HepG2 (cell line): Measurements from ENCODE around the gene KLF9. TPM values are rescaled to one million over a fixed set of nuclear protein-coding genes. Genes with fewer than 3 reads are reported as not detected.

Experiments used
- ARNT2 ChIP-seq: sonication (generic); formaldehyde crosslinking; IDR thresholded peaks from 2 replicates; pipeline ENCODE4 v1.8.0; 2022; ENCODE audit warnings: mild to moderate bottlenecking, low read depth, missing genetic modification reagents, moderate library complexity
- ATF2 ChIP-seq: sonication (generic); formaldehyde crosslinking; IDR thresholded peaks from 2 replicates; pipeline ENCODE4 v1.4.0; 2020; ENCODE audit warnings: missing genetic modification reagents
- ATM ChIP-seq: fragments of 450-650 bp; IDR thresholded peaks from 2 replicates; pipeline ENCODE4 v1.7.1; 2017; ENCODE audit warnings: mild to moderate bottlenecking, borderline replicate concordance
- EED ChIP-seq: sonication (generic); formaldehyde crosslinking; IDR thresholded peaks from 2 replicates; pipeline ENCODE4 v1.5.0; 2020; ENCODE audit warnings: mild to moderate bottlenecking, missing genetic modification reagents
- ELF4 ChIP-seq: sonication (generic); formaldehyde crosslinking; IDR thresholded peaks from 2 replicates; pipeline ENCODE4 v1.5.0; 2020; ENCODE audit warnings: missing genetic modification reagents, mild to moderate bottlenecking, moderate library complexity, borderline replicate concordance
- ETV5 ChIP-seq: IDR thresholded peaks from 2 replicates; pipeline ENCODE4 v1.6.1; 2018; ENCODE audit warnings: missing biosample characterization, missing genetic modification reagents, inconsistent platforms, borderline replicate concordance
- FOXM1 ChIP-seq: sonication (generic); formaldehyde crosslinking; IDR thresholded peaks from 2 replicates; pipeline ENCODE4 v1.5.0; 2020; ENCODE audit warnings: missing genetic modification reagents
- IKZF1 ChIP-seq: fragments of 450-650 bp; IDR thresholded peaks from 2 replicates; pipeline ENCODE4 v1.7.1; 2016
- MED13 ChIP-seq: sonication (generic); formaldehyde crosslinking; IDR thresholded peaks from 2 replicates; pipeline ENCODE4 v1.5.0; 2020; ENCODE audit warnings: missing genetic modification reagents
- PATZ1 ChIP-seq: sonication (generic); formaldehyde crosslinking; IDR thresholded peaks from 2 replicates; pipeline ENCODE4 v1.4.0; 2020; ENCODE audit warnings: missing genetic modification reagents
- PBX3 ChIP-seq: sonication (generic); formaldehyde crosslinking; IDR thresholded peaks from 2 replicates; pipeline ENCODE4 v1.8.1; 2023; ENCODE audit warnings: missing genetic modification reagents, inconsistent platforms, borderline replicate concordance
- RAD21 ChIP-seq: fragments of 450-650 bp; formaldehyde crosslinking; IDR thresholded peaks from 2 replicates; pipeline ENCODE4 v1.5.0; 2020; ENCODE audit warnings: mild to moderate bottlenecking
- SALL2 ChIP-seq: sonication (generic); formaldehyde crosslinking; IDR thresholded peaks from 2 replicates; pipeline ENCODE4 v1.8.1; 2023; ENCODE audit warnings: mild to moderate bottlenecking, missing genetic modification reagents, inconsistent platforms
- TCF7 ChIP-seq: sonication (generic); IDR thresholded peaks from 2 replicates; pipeline ENCODE4 v1.6.1; 2016; ENCODE audit warnings: antibody characterized with exemption, low read depth
- TFDP2 ChIP-seq: sonication (generic); formaldehyde crosslinking; IDR thresholded peaks from 2 replicates; pipeline ENCODE4 v1.4.0; 2020; ENCODE audit warnings: missing genetic modification reagents
- ZBTB21 ChIP-seq: sonication (generic); formaldehyde crosslinking; IDR thresholded peaks from 2 replicates; pipeline ENCODE4 v1.4.0; 2020; ENCODE audit warnings: missing genetic modification reagents
- ZBTB37 ChIP-seq: sonication (generic); formaldehyde crosslinking; IDR thresholded peaks from 2 replicates; pipeline ENCODE4 v1.4.0; 2020; ENCODE audit warnings: mild to moderate bottlenecking, missing genetic modification reagents
- ZFP37 ChIP-seq: sonication (generic); formaldehyde crosslinking; IDR thresholded peaks from 2 replicates; pipeline ENCODE4 v1.4.0; 2020; ENCODE audit warnings: missing genetic modification reagents, borderline replicate concordance
- ZFYVE20 ChIP-seq: sonication (generic); formaldehyde crosslinking; IDR thresholded peaks from 2 replicates; pipeline ENCODE4 v1.8.0; 2023; ENCODE audit warnings: low read depth, mild to moderate bottlenecking, moderate library complexity, missing genetic modification reagents, borderline replicate concordance
- ZNF225 ChIP-seq: sonication (generic); formaldehyde crosslinking; IDR thresholded peaks from 2 replicates; pipeline ENCODE4 v1.4.0; 2020; ENCODE audit warnings: mild to moderate bottlenecking, missing genetic modification reagents
- ZNF510 ChIP-seq: sonication (generic); formaldehyde crosslinking; IDR thresholded peaks from 2 replicates; pipeline ENCODE4 v1.4.0; 2020; ENCODE audit warnings: low read depth, mild to moderate bottlenecking, missing genetic modification reagents
- ZNF75D ChIP-seq: sonication (generic); formaldehyde crosslinking; IDR thresholded peaks from 2 replicates; pipeline ENCODE4 v1.8.1; 2023; ENCODE audit warnings: missing genetic modification reagents, mild to moderate bottlenecking, borderline replicate concordance
- ZNF788 ChIP-seq: sonication (generic); formaldehyde crosslinking; IDR thresholded peaks from 2 replicates; pipeline ENCODE4 v1.5.0; 2020; ENCODE audit warnings: mild to moderate bottlenecking, missing genetic modification reagents, borderline replicate concordance
- polyA plus RNA-seq, 8 experiments: library from polyadenylated mRNA; depleted of rRNA in 3 of 8; stranded (reverse) in 7 of 8; unstranded in 1 of 8; fragments of >200 nt; fragmentation: Illumina TruSeq in 4 of 8; extraction: Trizol in 4 of 8; gene quantifications; 2 replicates each; pipeline versions ENCODE4 v1.2.1 to v1.2.3, GENCODE V29; 2011 to 2016; ENCODE audit warnings: low read depth in 4 of 8, missing spikeins in 1 of 8, mixed read lengths in 1 of 8; ENCODE audit not compliant: insufficient read depth in 1 of 8
- total RNA-seq, 5 experiments: library from RNA; depleted of rRNA; stranded (reverse); fragments of >200 nt; fragmentation: Illumina TruSeq; extraction: Trizol; gene quantifications; 2 replicates each; pipeline ENCODE4 v1.2.3, GENCODE V29; 2016; ENCODE audit warnings: low read depth in 1 of 5

The KLF9 gene
- total and polyA plus RNA-seq, 2 of the 13 experiments (the other 11 are each of a cell fraction or from before 2014, with no cell fraction given), result 5.7 to 7.2 TPM

- TF ChIP-seq ZBTB21 (CRISPR knock-in tag) (peak; percentile 16; the same call in 1 of the 2 replicates), ZFP37 (CRISPR knock-in tag) (no peak), ZNF75D (CRISPR knock-in tag) (no peak), IKZF1 (no peak), ZNF788 (CRISPR knock-in tag) (no peak), EED (CRISPR knock-in tag) (no peak), FOXM1 (CRISPR knock-in tag) (no peak), PBX3 (CRISPR knock-in tag) (no peak), TFDP2 (peak; percentile 86), ELF4 (CRISPR knock-in tag) (no peak), ETV5 (CRISPR knock-in tag) (peak; percentile 76; the same call in 1 of the 2 replicates), PATZ1 (CRISPR knock-in tag) (peak; percentile 72), TCF7 (peak; percentile 59; the same call in 1 of the 2 replicates), ATF2 (CRISPR knock-in tag) (no peak), ZNF225 (CRISPR knock-in tag) (no peak), ZFYVE20 (CRISPR knock-in tag) (no peak), MED13 (no peak), ARNT2 (peak; percentile 23; the same call in 1 of the 2 replicates), SALL2 (CRISPR knock-in tag) (no peak), ZNF510 (no peak), RAD21 (CRISPR knock-in tag) (peak; percentile 19; the same call in 1 of the 2 replicates), ATM (no peak), ZBTB37 (CRISPR knock-in tag) (peak; percentile 74; the same call in 1 of the 2 replicates)
Measured at GRCh38 chr9:70420441-70421271, 6.2 kb upstream of the KLF9 start (continued).
